T-helper 1 cell treated with Interleukin-12 subunit alpha and Interleukin-12 subunit beta and Interleukin-4 antibody, amounts not matched to agents 30 ng/mL and 1 ng/mL, for 36 hours (primary cell): ENCODE data around the gene ZCCHC2. TPM values are rescaled to one million over a fixed set of nuclear protein-coding genes. Genes with fewer than 3 reads are reported as not detected.

ENCODE experiments used
- intact Hi-C: fragments of 100-400 bp; cut with micrococcal nuclease; formaldehyde crosslinking; loops from one replicate; pipeline ENCODE4 v1.15.1; 2024
- total RNA-seq: library from RNA; stranded (reverse); gene quantifications from 2 replicates; pipeline ENCODE4 v1.2.3, GENCODE V29; 2022

Gene ZCCHC2
- total RNA-seq, 1 donor from 2014 or later: 60.7 TPM

DNA sequence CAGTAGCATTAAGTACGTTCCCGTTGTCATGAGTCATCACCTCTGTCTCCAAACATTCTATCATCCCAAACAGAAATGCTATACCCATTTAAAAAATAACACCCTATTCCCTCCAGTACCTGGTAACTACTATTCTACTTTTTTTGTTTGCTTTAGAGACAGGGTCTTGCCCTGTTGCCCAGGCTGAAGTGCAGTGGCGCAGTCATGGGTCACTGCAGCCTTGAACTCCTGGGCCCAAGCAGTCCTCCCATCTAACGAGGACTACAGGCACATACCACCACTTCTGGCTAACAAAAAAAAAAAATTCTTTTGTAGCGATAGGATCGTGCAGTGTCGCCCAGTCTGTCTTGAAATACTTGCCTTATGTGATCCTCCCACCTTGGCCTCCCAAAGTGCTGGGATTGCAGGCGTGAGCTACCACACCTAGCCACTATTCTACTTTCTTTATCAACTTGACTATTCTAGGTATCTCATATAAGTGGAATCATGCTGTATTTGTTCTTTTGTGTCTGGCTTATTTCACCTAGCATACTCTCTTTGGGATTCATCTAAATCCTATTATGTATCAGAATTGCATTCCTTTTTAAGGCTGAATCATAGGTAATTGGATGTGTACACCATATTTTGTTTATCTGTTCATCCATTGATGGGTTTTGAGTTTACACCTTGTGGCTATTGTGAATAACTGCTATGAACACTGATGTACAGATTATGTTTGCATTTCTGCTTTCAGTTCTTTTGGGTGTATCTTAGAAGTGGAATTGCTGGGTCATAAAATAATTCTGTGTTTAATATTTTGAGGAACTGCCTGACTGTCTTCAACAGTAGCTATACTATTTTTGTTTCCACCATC lies 14.4 kb downstream of the ZCCHC2 start:
- intact Hi-C loops: no loop called here

- intact Hi-C loops: no loop called here
Observed at GRCh38 chr18:62537946-62538345, 15.1 kb downstream of the ZCCHC2 start.

GRCh38 chr18:62538881-62539280 lies 16.1 kb downstream of the ZCCHC2 start:
- intact Hi-C loops: no loop called here

DNA sequence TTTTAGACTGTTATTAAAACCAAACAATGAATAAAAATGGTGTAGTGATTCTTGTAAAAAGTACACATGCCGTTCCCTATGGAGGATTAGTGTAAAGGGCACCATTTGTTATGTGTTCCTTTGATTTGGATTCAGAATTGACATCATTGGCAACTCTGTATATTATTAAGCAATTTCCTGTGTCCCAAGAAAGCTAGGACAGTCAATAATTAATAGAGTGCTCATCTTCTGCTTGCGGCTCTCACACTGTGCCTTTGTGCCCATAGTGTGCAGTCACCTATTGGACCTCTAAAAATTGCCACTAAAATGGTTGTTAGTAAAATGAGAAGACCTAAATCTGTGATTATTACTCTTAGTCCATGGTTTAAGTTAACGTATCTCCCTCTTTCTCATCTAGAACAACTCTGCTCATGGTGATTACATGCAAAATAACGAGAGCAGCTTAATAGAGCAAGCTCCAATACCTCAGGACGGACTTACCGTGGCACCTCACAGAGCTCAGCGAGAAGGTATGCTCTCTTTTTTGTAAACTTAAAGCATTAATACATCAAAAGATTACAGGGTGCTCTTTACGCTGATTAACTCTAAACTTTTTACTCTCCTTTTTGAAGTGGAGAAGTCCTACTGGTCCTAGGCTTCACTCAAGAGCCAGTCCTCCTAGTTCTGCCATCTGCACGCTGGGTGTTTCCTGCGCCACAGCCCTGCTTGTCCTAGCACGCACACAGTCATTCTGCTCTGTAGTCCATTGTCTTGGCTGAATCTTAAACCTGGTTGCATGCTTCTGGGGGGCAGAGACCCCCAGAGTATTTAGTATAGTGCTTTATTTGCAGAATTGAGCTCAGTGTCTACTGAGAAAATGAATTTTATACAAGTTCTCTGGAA lies 16.7 kb downstream of the ZCCHC2 start:
- intact Hi-C loops: no loop called here

- intact Hi-C loops: no loop called here
Observed at GRCh38 chr18:62543021-62543420, 20.2 kb downstream of the ZCCHC2 start.

- intact Hi-C loops: no loop called here
Observed at GRCh38 chr18:62545098-62545497, 22.3 kb downstream of the ZCCHC2 start.

GRCh38 chr18:62549755-62550154 lies 26.9 kb downstream of the ZCCHC2 start:
- intact Hi-C loops: no loop called here

DNA sequence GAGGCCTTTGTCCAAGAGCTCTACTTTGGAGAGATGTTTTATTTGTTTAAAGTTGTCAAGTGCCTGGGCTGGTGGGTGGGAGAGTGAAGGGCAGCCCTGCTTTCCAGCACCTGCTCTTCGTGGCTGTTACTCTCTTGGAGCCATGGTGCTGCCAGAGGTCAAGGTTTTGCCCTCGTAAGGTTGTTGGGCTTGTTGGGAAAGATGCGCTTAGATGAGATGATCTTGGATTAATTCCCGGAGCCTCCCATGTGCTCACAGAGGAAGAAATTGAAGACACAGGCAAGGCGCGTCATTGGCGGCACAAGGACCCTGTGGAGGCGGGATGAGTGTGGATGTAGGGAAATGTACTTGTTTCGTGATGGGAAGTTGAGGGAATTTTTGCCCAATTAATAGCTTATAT lies 27.9 kb downstream of the ZCCHC2 start:
- intact Hi-C loops: no loop called here

- intact Hi-C loops: no loop called here
Observed at GRCh38 chr18:62551972-62552513, 29.2 kb downstream of the ZCCHC2 start.

DNA sequence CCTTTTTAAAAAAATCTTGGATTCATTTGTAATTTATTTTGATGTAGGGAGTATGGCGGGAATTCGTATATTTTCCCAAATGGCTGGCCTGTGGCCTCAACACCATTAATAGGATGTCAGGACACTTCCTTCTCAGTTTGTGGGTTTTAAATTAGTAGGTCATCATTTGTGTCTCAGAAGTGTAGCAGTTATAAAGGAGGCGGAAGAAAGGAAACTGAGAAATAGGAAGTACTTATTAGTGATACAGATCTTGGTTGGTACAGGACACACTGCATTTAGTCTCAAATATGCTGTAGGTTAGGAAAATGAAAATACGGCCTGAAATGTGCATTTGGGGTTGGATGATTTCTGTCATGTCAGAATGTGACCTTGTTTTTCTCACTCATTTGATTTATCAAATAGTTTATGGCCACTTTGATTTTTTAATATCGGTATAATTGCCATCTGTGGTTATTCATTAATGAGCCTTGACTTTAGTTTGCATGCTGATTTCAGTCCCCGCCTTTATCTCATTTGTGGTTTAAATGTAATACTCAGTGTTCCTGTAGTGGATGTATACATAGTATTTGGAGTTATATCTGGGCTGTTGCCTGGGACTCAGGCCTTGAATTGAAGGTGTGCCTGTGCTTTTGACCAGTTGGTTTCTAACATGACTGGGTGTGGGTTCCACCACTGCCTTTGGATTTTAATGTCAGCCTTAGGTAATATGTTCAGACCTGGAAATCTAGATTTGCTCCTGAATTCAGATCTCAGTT lies 31.4 kb downstream of the ZCCHC2 start:
- intact Hi-C loops: no loop called here

GRCh38 chr18:62555135-62555534 lies 32.3 kb downstream of the ZCCHC2 start:
- intact Hi-C loops: no loop called here

DNA sequence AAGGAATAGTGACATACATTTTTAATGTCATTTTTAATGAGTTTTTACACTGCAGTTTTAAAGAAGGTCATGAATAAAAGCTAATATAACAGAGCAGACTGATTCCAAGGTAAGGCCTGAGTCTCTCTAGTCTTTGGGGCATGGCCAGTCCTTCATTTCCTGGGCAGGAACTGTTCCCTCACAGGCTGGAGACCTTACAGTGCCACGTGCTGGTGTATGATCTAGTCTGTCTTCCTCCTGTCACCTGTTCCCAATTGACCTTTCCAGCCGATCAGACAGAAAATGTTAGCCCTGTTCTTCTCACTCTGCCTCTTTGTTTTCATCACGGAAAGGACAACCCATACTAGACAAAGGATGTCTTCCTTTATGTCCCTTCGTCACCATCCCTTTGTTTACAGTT lies 33.6 kb downstream of the ZCCHC2 start:
- intact Hi-C loops: no loop called here

DNA sequence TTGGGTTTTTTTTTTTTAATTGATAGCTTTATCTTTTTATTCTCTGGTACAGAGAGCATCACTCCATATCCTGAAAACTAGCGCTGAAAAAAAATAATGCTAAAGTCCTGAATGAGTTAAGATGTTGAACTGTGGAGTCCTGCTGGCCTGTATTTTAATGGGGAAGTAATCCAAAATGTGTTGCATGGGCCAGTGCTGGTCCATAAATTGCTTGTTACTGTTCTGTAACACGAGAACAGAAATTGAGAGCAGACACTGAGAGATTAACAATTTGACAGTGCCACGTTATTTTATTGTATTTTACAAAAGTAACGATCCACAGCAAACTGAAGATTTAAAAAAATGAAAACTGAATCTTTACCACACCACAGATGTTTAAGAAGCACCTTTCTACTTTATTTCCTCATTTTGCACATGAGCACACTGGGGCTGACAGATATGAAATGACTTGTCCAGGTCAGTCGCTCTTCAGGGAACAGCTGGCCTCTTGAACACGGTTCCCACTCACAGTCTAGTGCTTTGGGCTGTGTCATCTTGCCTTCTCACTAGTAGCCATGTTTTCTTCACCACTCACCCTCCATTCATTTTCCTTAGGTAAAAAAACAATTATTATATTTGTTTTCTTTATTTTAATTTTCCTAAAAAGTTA lies 35.3 kb downstream of the ZCCHC2 start:
- intact Hi-C loops: no loop called here

- intact Hi-C loops: no loop called here
Observed at GRCh38 chr18:62564044-62564443, 41.2 kb downstream of the ZCCHC2 start.

DNA sequence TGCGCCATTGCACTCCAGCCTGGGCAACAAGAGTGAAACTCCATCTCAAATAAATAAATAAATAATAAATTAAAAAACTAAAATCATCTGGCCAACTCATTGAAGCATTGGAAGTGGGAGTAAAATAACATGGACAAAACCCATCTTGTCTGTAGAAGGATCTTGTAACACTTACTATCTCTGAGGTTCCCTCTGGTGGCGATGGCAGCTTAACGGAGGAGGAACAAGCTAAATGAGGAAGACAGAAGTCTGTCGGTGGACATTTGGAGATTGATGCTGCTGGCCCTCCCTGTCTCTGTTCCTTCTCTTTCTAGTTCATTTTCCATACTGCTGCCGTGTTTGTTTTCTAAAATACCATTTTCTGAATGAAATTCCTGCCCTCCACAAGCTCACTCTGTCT lies 43.4 kb downstream of the ZCCHC2 start:
- intact Hi-C loops: no loop called here

- intact Hi-C loops: no loop called here
Observed at GRCh38 chr18:62566818-62567217, 44.0 kb downstream of the ZCCHC2 start.

DNA sequence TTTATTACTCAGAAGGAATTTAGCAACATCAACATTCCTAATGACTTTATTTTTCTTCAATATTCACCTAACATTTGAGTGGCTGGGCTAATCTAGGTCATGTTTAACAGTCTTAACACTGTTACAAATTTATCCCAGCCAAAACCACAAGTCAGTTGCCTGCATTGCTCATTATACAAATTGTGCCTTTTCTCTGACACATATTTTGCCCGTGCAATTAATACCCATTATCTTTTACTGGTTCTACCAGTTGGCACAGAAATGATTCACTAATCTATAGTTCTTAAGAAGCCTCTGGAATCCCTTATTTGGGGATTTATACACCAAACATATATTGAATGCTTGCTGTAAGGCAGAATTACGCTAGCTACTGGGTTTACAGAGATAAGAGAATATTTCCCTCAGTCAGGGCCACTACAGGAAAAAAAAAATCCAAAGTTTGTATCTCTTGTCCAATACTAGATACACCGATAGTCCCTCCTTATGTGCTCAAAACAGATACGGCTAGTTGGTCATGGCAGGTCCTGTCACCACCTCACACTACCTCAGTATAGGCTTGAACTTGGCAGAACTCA lies 46.3 kb downstream of the ZCCHC2 start:
- intact Hi-C loops: no loop called here

DNA sequence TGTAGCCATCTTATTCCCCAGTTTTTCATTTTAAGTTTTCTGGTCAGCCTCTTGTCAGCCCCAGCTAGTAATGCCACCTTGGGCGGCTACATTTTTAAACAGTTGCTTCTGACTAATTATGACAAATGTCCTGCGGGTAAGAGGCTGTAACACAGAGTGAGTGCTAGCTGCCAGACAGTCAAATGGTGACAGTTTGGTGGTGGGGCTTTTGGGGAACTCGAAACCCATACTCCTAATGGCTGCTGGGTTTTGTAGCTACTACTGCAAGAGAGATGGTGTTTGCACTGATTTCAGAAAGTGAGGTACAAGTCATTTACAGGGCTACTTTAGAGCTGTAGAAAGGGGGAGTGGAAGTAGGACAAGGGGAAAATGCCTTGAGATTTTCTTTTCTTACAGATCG lies 48.2 kb downstream of the ZCCHC2 start:
- intact Hi-C loops: no loop called here

GRCh38 chr18:62571648-62572047 lies 48.8 kb downstream of the ZCCHC2 start:
- intact Hi-C loops: no loop called here

DNA sequence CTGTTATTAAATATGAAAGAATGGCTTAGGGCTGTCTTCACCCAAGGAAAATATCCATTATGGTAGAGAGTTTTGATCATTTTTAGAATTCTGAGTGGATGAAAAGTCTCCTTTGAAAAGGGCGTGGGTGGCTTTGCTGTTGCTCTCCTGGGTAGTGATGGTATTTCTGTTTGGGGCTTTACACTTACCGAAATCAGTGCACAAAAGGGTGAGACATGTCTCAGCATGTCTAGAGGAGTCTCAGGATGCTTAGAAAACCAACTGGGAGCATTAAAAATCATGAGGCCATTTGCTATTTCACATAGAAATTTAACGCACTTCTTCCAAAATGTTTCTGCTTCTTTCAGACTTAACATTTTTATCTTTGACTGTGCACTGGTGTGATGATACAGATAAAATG lies 49.6 kb downstream of the ZCCHC2 start:
- intact Hi-C loops: no loop called here

- intact Hi-C loops: no loop called here
Observed at GRCh38 chr18:62574776-62575175, 52.0 kb downstream of the ZCCHC2 start.
